GM21576 (cell line): ENCODE data around the gene HID1.
A peak's percentile ranks its signal among the peaks of the same experiment; 100 is the strongest.
"Not testable (repeated sequence)": the region's sequence is repeated elsewhere in the genome, so short reads cannot be mapped to it uniquely, and the experiment has no call there.

Experiments used
- ATAC-seq: cut with Tn5 transposase; IDR thresholded peaks from one replicate; pipeline ENCODE4 v1.9.1; 2021; ENCODE audit warnings: mild to moderate bottlenecking, moderate library complexity; ENCODE audit not compliant: unreplicated experiment

Gene HID1

GRCh38 chr17:74972107-74972972, at the start of gene HID1:
HID1 (minus strand) TSS chr17:74972759; CDS start chr17:74972656, 103 bp downstream.
- ATAC-seq, result no peak

- ATAC-seq, result no peak
These were observed 48.0 kb upstream of the HID1 start for GRCh38 chr17:75020331-75021110.

GRCh38 chr17:75019710-75020109, 47.2 kb upstream of the HID1 start:
- no peak for ATAC-seq

- ATAC-seq, result no peak
These were observed 46.6 kb upstream of the HID1 start for GRCh38 chr17:75019146-75019545.

- ATAC-seq, result no peak
These were observed 40.6 kb upstream of the HID1 start for GRCh38 chr17:75013092-75013559.

- ATAC-seq, result peak; percentile 72
These were observed 40.0 kb upstream of the HID1 start, which contains the start of gene MRPL58 for GRCh38 chr17:75012346-75013091. MRPL58 (plus strand) TSS chr17:75012670; CDS start chr17:75012687, 17 bp downstream.

GRCh38 chr17:75012096-75012345, 39.5 kb upstream of the HID1 start:
- ATAC-seq, result no peak

- ATAC-seq, result no peak
These were observed 39.0 kb upstream of the HID1 start for GRCh38 chr17:75011401-75012095.

- no peak for ATAC-seq
These were observed 38.3 kb upstream of the HID1 start for GRCh38 chr17:75010683-75011400.

- ATAC-seq, result no peak
These were observed 36.7 kb upstream of the HID1 start for GRCh38 chr17:75009139-75009724.

- ATAC-seq, result no peak
These were observed 35.8 kb upstream of the HID1 start for GRCh38 chr17:75008373-75008772.

GRCh38 chr17:75006653-75007052, 34.1 kb upstream of the HID1 start:
- ATAC-seq, result no peak

- not testable (repeated sequence) for ATAC-seq
These were observed 33.5 kb upstream of the HID1 start for GRCh38 chr17:75006084-75006483.

- no peak for ATAC-seq
These were observed 32.7 kb upstream of the HID1 start for GRCh38 chr17:75005291-75005690.

GRCh38 chr17:75004371-75004770, 31.8 kb upstream of the HID1 start:
- ATAC-seq, result no peak

GRCh38 chr17:75003957-75004355, 31.4 kb upstream of the HID1 start:
- ATAC-seq, result no peak

GRCh38 chr17:75003070-75003956, 30.8 kb upstream of the HID1 start:
- no peak for ATAC-seq

GRCh38 chr17:75001915-75002843, 29.6 kb upstream of the HID1 start:
- ATAC-seq, result no peak
